HG02759 (cell line): ENCODE measurements around the gene INPP4B.
"Not testable (repeated sequence)": the region's sequence is repeated elsewhere in the genome, so short reads cannot be mapped to it uniquely, and the experiment has no call there.

ENCODE experiments used
- ATAC-seq: cut with Tn5 transposase; IDR thresholded peaks from one replicate; pipeline ENCODE4 v1.9.1; 2021; ENCODE audit warnings: mild to moderate bottlenecking, moderate library complexity; ENCODE audit not compliant: unreplicated experiment

Gene INPP4B

GRCh38 chr4:142687547-142688275 lies 158.4 kb downstream of the INPP4B start:
- ATAC-seq: no peak

GRCh38 chr4:142686081-142686480 lies 160.0 kb downstream of the INPP4B start:
- ATAC-seq: no peak

GRCh38 chr4:142683997-142684396 lies 162.1 kb downstream of the INPP4B start:
- no peak for ATAC-seq

- ATAC-seq: no peak
Measured at GRCh38 chr4:142683503-142683902, 162.6 kb downstream of the INPP4B start.

GRCh38 chr4:142671516-142671915 lies 174.6 kb downstream of the INPP4B start:
- ATAC-seq: no peak

GRCh38 chr4:142663828-142664227 lies 182.3 kb downstream of the INPP4B start:
- ATAC-seq: no peak

- ATAC-seq: no peak
Measured at GRCh38 chr4:142660728-142661127, 185.4 kb downstream of the INPP4B start.

- ATAC-seq: no peak
Measured at GRCh38 chr4:142656178-142656577, 189.9 kb downstream of the INPP4B start.

- ATAC-seq: no peak
Measured at GRCh38 chr4:142648378-142648777, 197.7 kb downstream of the INPP4B start.

- ATAC-seq: no peak
Measured at GRCh38 chr4:142645475-142646108, 200.5 kb downstream of the INPP4B start.

- ATAC-seq: not testable (repeated sequence)
Measured at GRCh38 chr4:142644628-142645027, 201.5 kb downstream of the INPP4B start.

GRCh38 chr4:142637614-142638013 lies 208.5 kb downstream of the INPP4B start:
- ATAC-seq: no peak

- no peak for ATAC-seq
Measured at GRCh38 chr4:142631836-142632235, 214.3 kb downstream of the INPP4B start.

GRCh38 chr4:142615324-142615665 lies 230.8 kb downstream of the INPP4B start:
- no peak for ATAC-seq

- ATAC-seq: no peak
Measured at GRCh38 chr4:142614621-142615323, 231.3 kb downstream of the INPP4B start.

GRCh38 chr4:142607976-142608375 lies 238.1 kb downstream of the INPP4B start:
- ATAC-seq: no peak

GRCh38 chr4:142600952-142601351 lies 245.1 kb downstream of the INPP4B start:
- ATAC-seq: no peak

GRCh38 chr4:142598132-142598531 lies 248.0 kb downstream of the INPP4B start:
- no peak for ATAC-seq

GRCh38 chr4:142596595-142596994 lies 249.5 kb downstream of the INPP4B start:
- no peak for ATAC-seq

GRCh38 chr4:142596121-142596520 lies 250.0 kb downstream of the INPP4B start:
- ATAC-seq: no peak

- no peak for ATAC-seq
Measured at GRCh38 chr4:142595222-142595871, 250.8 kb downstream of the INPP4B start.

- no peak for ATAC-seq
Measured at GRCh38 chr4:142585411-142585810, 260.7 kb downstream of the INPP4B start.
